Liver (tissue), 9 donors: ENCODE data around the gene ABCC2. TPM values are rescaled to one million over a fixed set of nuclear protein-coding genes. Genes with fewer than 3 reads are reported as not detected.

Experiments used
- DNase-seq: peaks from one replicate; pipeline ENCODE4 v3.0.0-alpha.2; 2017; ENCODE audit warnings: low spot score
- H3K27ac ChIP-seq, 2 donors: one replicate each; pipeline ENCODE4 v1.7.0; 2013; ENCODE audit warnings: inconsistent platforms in 2 of 2, low read length in 2 of 2, control low read depth in 1 of 2, low read depth in 1 of 2, mild to moderate bottlenecking in 1 of 2
- H3K27me3 ChIP-seq, 4 donors: one replicate each; pipeline versions ENCODE4 v1.6.1 to v1.7.0; 2013; ENCODE audit warnings: low read length in 3 of 4, inconsistent platforms in 1 of 4, mild to moderate bottlenecking in 1 of 4, moderate library complexity in 1 of 4; ENCODE audit not compliant: control insufficient read depth in 4 of 4, insufficient read depth in 4 of 4
- H3K36me3 ChIP-seq, 4 donors: one replicate each; pipeline versions ENCODE4 v1.6.1 to v1.7.0; 2013; ENCODE audit warnings: low read length in 3 of 4, mild to moderate bottlenecking in 3 of 4, low read depth in 1 of 4, moderate library complexity in 1 of 4; ENCODE audit not compliant: control insufficient read depth in 4 of 4, insufficient read depth in 3 of 4
- H3K4me1 ChIP-seq, 4 donors: one replicate each; pipeline versions ENCODE4 v1.6.1 to v1.7.0; 2013; ENCODE audit warnings: low read length in 3 of 4, mild to moderate bottlenecking in 3 of 4, moderate library complexity in 1 of 4; ENCODE audit not compliant: control insufficient read depth in 4 of 4, insufficient read depth in 4 of 4
- H3K4me3 ChIP-seq, 3 donors: one replicate each; pipeline versions ENCODE4 v1.6.1 to v1.7.0; 2013; ENCODE audit warnings: low read length in 3 of 3, control low read depth in 1 of 3, low read depth in 1 of 3, mild to moderate bottlenecking in 1 of 3
- H3K9ac ChIP-seq, 2 donors: one replicate each; pipeline ENCODE4 v1.7.0; 2013; ENCODE audit warnings: low read length in 2 of 2, mild to moderate bottlenecking in 2 of 2, moderate library complexity in 2 of 2, control low read depth in 1 of 2, low read depth in 1 of 2
- H3K9me3 ChIP-seq, 4 donors: one replicate each; pipeline versions ENCODE4 v1.6.1 to v1.7.0; 2013; ENCODE audit warnings: low read length in 3 of 4; ENCODE audit not compliant: control insufficient read depth in 4 of 4
- ATF3 ChIP-seq: IDR thresholded peaks from 2 replicates; pipeline ENCODE4 v1.6.1; 2016; ENCODE audit warnings: antibody characterized with exemption
- FOXA1 ChIP-seq: IDR thresholded peaks from 2 replicates; pipeline ENCODE4 v1.6.1; 2016; ENCODE audit warnings: antibody characterized with exemption
- FOXA2 ChIP-seq: IDR thresholded peaks from 2 replicates; pipeline ENCODE4 v1.6.1; 2016; ENCODE audit warnings: antibody characterized with exemption
- GABPA ChIP-seq, 2 donors: IDR thresholded peaks in 1 of 2; conservative IDR thresholded peaks in 1 of 2; 2 replicates each; pipeline ENCODE4 v1.6.1; 2016; ENCODE audit warnings: antibody characterized with exemption in 2 of 2, mild to moderate bottlenecking in 1 of 2, moderate library complexity in 1 of 2
- HNF4A ChIP-seq, 2 donors: conservative IDR thresholded peaks; 2 replicates each; pipeline ENCODE4 v1.6.1; 2016; ENCODE audit warnings: antibody characterized with exemption in 2 of 2, mild to moderate bottlenecking in 2 of 2
- HNF4G ChIP-seq: IDR thresholded peaks from 2 replicates; pipeline ENCODE4 v1.6.1; 2016; ENCODE audit warnings: antibody characterized with exemption
- JUND ChIP-seq, 2 donors: IDR thresholded peaks; 2 replicates each; pipeline ENCODE4 v1.6.1; 2016; ENCODE audit warnings: antibody characterized with exemption in 2 of 2
- MAX ChIP-seq: IDR thresholded peaks from 2 replicates; pipeline ENCODE4 v1.6.1; 2016; ENCODE audit warnings: antibody characterized with exemption
- NR2F2 ChIP-seq: IDR thresholded peaks from 2 replicates; pipeline ENCODE4 v1.6.1; 2016; ENCODE audit warnings: antibody characterized with exemption
- RAD21 ChIP-seq, 2 donors: IDR thresholded peaks; 2 replicates each; pipeline ENCODE4 v1.6.1; 2016; ENCODE audit warnings: antibody characterized with exemption in 2 of 2, mild to moderate bottlenecking in 2 of 2
- RXRA ChIP-seq, 2 donors: IDR thresholded peaks; 2 replicates each; pipeline ENCODE4 v1.6.1; 2017 to 2018; ENCODE audit warnings: antibody characterized with exemption in 2 of 2, mild to moderate bottlenecking in 1 of 2
- SP1 ChIP-seq: IDR thresholded peaks from 2 replicates; pipeline ENCODE4 v1.6.1; 2018; ENCODE audit warnings: antibody characterized with exemption, mild to moderate bottlenecking
- TAF1 ChIP-seq: conservative IDR thresholded peaks from 2 replicates; pipeline ENCODE4 v1.6.1; 2016; ENCODE audit warnings: antibody characterized with exemption, mild to moderate bottlenecking
- ZBTB33 ChIP-seq: IDR thresholded peaks from 2 replicates; pipeline ENCODE4 v1.6.1; 2016; ENCODE audit warnings: antibody characterized with exemption
- WGBS: extraction: QIAGEN DNeasy Blood & Tissue Kit; methylation state at CpG from one replicate; pipeline ENCODE4 v1.1.7; 2013; 5-methylcytosine and 5-hydroxymethylcytosine counted together
- polyA plus RNA-seq, 2 donors: library from polyadenylated mRNA; stranded (reverse) in 1 of 2; unstranded in 1 of 2; fragments of 200-250 nt in 1 of 2; fragments of >200 nt in 1 of 2; fragmentation: Nextera tagmentation in 1 of 2; extraction: Ambion mirVana in 1 of 2; gene quantifications; one replicate each; pipeline versions ENCODE4 v1.2.1 to v1.2.3, GENCODE V29; 2013 to 2015
- total RNA-seq, 2 donors: library from RNA; depleted of rRNA; stranded (reverse); fragments of >200 nt; gene quantifications; one replicate each; pipeline ENCODE4 v1.2.3, GENCODE V29; 2014
- TF ChIP-seq, protein P1 (sequence below): fragments of 150-350 bp; IDR thresholded peaks from 2 replicates; pipeline ENCODE4 v1.5.1; 2017; ENCODE audit warnings: improper control_type of control experiment, low read depth, low read length; ENCODE audit not compliant: missing input control
- TF ChIP-seq, protein P2 (sequence below): IDR thresholded peaks from 2 replicates; pipeline ENCODE4 v1.6.1; 2016; ENCODE audit warnings: antibody characterized with exemption, mild to moderate bottlenecking
- donor health status: healthy.
- donor health status: healthy.
- donor health status: healthy.
- donor health status: healthy.
- donor health status: healthy.

The ABCC2 gene
- total and polyA plus RNA-seq, 4 donors: 45.6 to 234 (median 70.1) TPM

DNA sequence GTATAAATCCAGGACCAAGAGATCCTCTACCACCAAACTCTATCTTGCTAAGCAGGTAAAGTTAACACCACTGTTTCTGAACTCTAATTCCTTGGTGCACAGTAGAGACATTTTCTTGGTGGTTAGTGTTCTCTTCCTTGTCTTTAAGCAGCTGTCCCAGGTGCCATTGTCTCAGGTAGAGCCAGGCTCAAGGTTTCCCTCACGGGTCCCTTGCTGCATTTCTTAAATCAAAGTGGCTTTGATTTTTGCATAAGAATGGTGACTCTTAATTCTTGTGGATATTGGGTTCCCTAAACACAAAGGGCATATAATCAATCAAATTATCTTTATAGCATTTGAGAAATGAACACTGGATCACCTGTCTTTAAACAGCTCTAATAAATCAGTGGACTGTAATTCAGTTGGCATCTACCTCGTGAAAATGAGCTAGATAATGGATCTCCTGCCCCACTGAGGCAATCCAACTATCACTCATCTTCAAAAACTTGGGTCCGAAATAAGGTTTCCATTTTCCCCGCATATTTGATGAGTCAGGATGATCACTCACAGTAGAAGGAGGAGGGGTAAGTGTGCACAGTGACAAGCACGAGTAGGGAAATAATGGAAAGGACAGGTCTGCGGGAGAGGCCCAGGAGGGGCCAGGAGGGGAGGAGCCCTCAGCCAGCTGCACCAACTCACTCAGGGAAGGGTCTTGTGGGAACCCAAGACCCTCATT lies 2.4 kb downstream of the ABCC2 start:
- H3K9me3 ChIP-seq: no peaks in the 10 kb centered on the region
- no peaks in the 10 kb centered on the region for H3K27me3 ChIP-seq
- 36% methylated on average over 6 of the region's 6 CpGs for WGBS
- no peak for DNase-seq
- H3K4me3 ChIP-seq: peak overlapping the region; percentile 59 to 80 (median 72)
- peak overlapping the region; percentile 68 to 76 for H3K27ac ChIP-seq
- peak overlapping the region; percentile 78 to 80 for H3K9ac ChIP-seq
- TF ChIP-seq FOXA2 (no peak), TAF1 (no peak), NR2F2 (no peak), FOXA1 (no peak), RAD21 (IDR thresholded peaks at IDR 0.05) (no peak), GABPA (IDR thresholded peaks at IDR 0.05 in 1 of 2, conservative IDR thresholded peaks at IDR 0.05 in 1 of 2) (no peak), RXRA (IDR thresholded peaks at IDR 0.05) (no peak), JUND (IDR thresholded peaks at IDR 0.05) (no peak), HNF4G (no peak), MAX (no peak), ZBTB33 (no peak), HNF4A (conservative IDR thresholded peaks at IDR 0.05) (no peak)
- TF ChIP-seq, protein P1, sequence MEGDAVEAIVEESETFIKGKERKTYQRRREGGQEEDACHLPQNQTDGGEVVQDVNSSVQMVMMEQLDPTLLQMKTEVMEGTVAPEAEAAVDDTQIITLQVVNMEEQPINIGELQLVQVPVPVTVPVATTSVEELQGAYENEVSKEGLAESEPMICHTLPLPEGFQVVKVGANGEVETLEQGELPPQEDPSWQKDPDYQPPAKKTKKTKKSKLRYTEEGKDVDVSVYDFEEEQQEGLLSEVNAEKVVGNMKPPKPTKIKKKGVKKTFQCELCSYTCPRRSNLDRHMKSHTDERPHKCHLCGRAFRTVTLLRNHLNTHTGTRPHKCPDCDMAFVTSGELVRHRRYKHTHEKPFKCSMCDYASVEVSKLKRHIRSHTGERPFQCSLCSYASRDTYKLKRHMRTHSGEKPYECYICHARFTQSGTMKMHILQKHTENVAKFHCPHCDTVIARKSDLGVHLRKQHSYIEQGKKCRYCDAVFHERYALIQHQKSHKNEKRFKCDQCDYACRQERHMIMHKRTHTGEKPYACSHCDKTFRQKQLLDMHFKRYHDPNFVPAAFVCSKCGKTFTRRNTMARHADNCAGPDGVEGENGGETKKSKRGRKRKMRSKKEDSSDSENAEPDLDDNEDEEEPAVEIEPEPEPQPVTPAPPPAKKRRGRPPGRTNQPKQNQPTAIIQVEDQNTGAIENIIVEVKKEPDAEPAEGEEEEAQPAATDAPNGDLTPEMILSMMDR: no peak
- TF ChIP-seq, protein P2, sequence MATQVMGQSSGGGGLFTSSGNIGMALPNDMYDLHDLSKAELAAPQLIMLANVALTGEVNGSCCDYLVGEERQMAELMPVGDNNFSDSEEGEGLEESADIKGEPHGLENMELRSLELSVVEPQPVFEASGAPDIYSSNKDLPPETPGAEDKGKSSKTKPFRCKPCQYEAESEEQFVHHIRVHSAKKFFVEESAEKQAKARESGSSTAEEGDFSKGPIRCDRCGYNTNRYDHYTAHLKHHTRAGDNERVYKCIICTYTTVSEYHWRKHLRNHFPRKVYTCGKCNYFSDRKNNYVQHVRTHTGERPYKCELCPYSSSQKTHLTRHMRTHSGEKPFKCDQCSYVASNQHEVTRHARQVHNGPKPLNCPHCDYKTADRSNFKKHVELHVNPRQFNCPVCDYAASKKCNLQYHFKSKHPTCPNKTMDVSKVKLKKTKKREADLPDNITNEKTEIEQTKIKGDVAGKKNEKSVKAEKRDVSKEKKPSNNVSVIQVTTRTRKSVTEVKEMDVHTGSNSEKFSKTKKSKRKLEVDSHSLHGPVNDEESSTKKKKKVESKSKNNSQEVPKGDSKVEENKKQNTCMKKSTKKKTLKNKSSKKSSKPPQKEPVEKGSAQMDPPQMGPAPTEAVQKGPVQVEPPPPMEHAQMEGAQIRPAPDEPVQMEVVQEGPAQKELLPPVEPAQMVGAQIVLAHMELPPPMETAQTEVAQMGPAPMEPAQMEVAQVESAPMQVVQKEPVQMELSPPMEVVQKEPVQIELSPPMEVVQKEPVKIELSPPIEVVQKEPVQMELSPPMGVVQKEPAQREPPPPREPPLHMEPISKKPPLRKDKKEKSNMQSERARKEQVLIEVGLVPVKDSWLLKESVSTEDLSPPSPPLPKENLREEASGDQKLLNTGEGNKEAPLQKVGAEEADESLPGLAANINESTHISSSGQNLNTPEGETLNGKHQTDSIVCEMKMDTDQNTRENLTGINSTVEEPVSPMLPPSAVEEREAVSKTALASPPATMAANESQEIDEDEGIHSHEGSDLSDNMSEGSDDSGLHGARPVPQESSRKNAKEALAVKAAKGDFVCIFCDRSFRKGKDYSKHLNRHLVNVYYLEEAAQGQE: no peak
- H3K4me1 ChIP-seq: peaks cover 8 to 44% (median 34%) of the 10 kb centered on the region in 4 donors
- peaks cover 0 to 11% (median 6%) of the 10 kb centered on the region in 4 donors for H3K36me3 ChIP-seq

DNA sequence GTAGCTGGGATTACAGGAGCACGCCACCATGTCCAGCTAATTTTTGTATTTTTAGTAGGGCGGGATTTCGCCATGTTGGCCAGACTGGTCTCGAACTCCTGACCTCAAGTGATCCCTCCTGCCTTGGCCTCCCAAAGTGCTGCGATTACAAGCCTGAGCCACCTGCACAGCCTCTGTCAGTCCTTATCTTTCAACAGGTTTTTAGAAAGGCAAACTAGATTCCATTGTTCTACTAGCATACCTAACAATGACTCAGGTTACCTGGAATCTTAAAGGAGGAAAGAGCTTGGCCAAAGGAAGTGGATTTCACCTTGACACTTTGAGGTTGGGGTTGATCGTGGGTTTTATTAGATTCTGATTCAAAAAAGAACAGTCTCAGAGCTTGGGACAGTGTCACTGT lies 3.2 kb downstream of the ABCC2 start:
- H3K27ac ChIP-seq: peak overlapping the region; percentile 68 to 76
- H3K4me3 ChIP-seq: peak overlapping the region; percentile 18 to 72 (median 59)
- no peak for DNase-seq
- TF ChIP-seq NR2F2 (no peak), ZBTB33 (no peak), SP1 (no peak), JUND (IDR thresholded peaks at IDR 0.05) (no peak), HNF4G (no peak), ATF3 (no peak), TAF1 (no peak)
- TF ChIP-seq, protein P2: no peak
- H3K9ac ChIP-seq: no peak overlapping the region
- peaks cover 0 to 14% (median 6%) of the 10 kb centered on the region in 4 donors for H3K36me3 ChIP-seq
- H3K4me1 ChIP-seq: peaks cover 5 to 47% (median 31%) of the 10 kb centered on the region in 4 donors
- no peaks in the 10 kb centered on the region for H3K9me3 ChIP-seq
- WGBS: 75% methylated on average over 6 of the region's 6 CpGs
- no peaks in the 10 kb centered on the region for H3K27me3 ChIP-seq
